H1 (cell line): Measurements from ENCODE around the gene TMUB2.

Experiments used
- EZH2 ChIP-seq: fragments of 200-600 bp; sonication (generic); IDR thresholded peaks from 2 replicates; pipeline ENCODE4 v1.7.1; 2012; ENCODE audit warnings: low read depth, mild to moderate bottlenecking, moderate library complexity, low read length, inconsistent platforms; ENCODE audit not compliant: severe bottlenecking
- POLR2AphosphoS5 ChIP-seq: IDR thresholded peaks from 2 replicates; pipeline ENCODE4 v1.6.1; 2011; ENCODE audit warnings: low read depth, low read length
- SP1 ChIP-seq: IDR thresholded peaks from 2 replicates; pipeline ENCODE4 v1.6.1; 2011; ENCODE audit warnings: low read depth, low read length
- TF ChIP-seq, protein P1 (sequence below), 3 experiments: IDR thresholded peaks; 1 replicate in 2 of 3; 2 replicates in 1 of 3; pipeline versions ENCODE4 v1.5.1 to v1.6.1; 2011; ENCODE audit warnings: low read length in 3 of 3, mild to moderate bottlenecking in 3 of 3, inconsistent platforms in 2 of 3, low read depth in 1 of 3, moderate library complexity in 1 of 3; ENCODE audit not compliant: insufficient read depth in 1 of 3; ENCODE audit errors: control extremely low read depth in 1 of 3

DNA sequence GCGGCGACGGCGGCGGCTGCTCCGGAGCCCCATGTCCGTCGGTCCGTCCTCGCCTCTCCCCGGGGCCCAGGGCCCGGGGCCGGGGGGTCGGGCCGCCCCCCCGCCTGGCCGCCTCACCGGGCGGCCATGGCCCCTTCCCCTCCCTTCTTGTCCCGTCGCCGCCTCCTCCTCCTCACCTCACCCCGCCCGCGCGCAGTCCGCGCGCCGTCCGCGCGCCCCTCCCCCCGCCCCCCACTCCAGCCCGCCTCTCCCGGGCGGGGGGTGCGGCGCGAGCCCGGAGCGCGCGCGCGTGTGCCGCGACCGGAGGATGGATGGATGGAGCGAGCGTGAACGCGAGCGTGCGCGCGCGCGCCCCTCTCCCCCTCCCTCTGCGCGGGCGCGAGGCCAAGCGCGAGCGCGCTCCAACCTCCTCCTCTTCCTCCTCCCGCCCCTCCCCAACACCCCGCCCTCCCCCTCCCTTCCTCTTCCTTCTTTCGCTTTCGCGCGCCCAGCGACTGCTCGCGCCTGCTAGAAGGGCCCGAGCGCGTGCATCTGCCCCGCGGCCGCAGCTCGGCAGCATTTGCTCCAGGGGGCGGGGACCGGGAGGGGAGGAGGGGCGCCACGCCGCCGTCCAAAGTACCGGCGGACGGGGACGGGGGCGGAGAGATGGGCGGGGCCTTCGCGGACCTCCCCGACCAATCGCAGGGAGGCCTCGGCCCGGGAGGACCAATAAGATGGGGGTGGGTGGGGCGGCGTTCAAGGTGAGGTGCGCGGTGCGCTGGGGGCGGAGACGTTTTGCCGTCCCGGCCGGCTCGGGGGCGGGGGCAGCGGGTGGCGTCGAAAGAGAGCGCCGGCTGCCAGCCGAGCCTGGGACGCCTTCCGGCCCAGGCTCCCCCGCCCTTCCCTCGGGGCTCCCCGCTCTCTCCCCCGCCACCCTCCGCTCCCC lies 13.0 kb downstream of the TMUB2 start, which contains the start of gene ATXN7L3:
- TF ChIP-seq POLR2AphosphoS5: no peak
- TF ChIP-seq EZH2: no peak
- TF ChIP-seq SP1: peak; percentile 86
- TF ChIP-seq, protein P1, sequence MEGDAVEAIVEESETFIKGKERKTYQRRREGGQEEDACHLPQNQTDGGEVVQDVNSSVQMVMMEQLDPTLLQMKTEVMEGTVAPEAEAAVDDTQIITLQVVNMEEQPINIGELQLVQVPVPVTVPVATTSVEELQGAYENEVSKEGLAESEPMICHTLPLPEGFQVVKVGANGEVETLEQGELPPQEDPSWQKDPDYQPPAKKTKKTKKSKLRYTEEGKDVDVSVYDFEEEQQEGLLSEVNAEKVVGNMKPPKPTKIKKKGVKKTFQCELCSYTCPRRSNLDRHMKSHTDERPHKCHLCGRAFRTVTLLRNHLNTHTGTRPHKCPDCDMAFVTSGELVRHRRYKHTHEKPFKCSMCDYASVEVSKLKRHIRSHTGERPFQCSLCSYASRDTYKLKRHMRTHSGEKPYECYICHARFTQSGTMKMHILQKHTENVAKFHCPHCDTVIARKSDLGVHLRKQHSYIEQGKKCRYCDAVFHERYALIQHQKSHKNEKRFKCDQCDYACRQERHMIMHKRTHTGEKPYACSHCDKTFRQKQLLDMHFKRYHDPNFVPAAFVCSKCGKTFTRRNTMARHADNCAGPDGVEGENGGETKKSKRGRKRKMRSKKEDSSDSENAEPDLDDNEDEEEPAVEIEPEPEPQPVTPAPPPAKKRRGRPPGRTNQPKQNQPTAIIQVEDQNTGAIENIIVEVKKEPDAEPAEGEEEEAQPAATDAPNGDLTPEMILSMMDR (IDR thresholded peaks at IDR 0.05; ENCODE audit: control extremely low read depth in 1 of 3, insufficient read depth in 1 of 3, low read depth in 1 of 3, low read length in 3 of 3): no peak
